HG03060 (cell line): Measurements from ENCODE around the gene ENO3.

Source experiments
- ATAC-seq: cut with Tn5 transposase; IDR thresholded peaks from one replicate; pipeline ENCODE4 v1.9.1; 2021; ENCODE audit warnings: low read depth, moderate number of reproducible peaks; ENCODE audit not compliant: unreplicated experiment

The ENO3 gene

GRCh38 chr17:4972322-4972721 lies 21.4 kb downstream of the ENO3 start:
- no peak for ATAC-seq

GRCh38 chr17:4972752-4973151 lies 21.8 kb downstream of the ENO3 start:
- no peak for ATAC-seq

DNA sequence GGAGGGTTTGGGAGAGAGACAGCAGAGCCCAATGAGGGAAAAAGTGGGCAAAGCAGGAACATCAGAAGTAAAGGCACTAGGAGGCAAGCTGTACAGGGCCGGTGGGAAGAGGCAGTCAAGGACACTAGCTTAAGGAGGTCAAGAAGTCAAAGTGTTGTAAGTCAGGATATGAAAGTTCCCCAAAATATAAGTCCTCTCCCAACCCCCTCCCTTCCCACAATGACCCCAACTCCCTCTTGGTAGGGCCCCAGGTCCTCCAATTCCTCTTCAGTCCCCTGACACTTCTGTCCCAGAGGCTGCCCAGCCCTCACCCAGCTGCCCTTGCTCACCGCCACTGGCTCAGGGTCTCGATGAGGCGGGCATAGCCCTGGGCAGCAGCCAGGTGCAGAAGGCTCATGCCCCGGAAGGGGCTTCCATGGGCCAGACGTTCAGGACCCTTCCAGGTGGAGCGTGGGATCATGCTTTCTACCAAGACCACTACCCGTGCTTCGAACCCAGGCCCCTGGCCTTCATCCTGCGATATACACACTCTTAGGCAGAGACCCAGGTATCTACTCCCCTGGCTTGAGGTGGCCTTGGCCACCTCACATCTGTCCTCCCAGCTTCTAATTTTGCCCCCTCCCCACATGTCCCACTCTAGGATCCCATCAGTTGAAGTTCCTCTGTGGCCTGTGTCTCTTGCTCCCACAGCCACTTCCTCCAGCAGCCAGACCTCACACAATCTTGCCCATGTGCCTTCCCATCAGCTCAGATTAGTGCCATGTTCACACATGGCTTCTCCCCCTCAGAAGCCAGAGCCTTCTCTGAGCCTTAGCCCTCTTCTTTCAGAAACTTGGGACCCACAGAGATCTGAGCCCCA lies 22.6 kb downstream of the ENO3 start:
- ATAC-seq = no peak

DNA sequence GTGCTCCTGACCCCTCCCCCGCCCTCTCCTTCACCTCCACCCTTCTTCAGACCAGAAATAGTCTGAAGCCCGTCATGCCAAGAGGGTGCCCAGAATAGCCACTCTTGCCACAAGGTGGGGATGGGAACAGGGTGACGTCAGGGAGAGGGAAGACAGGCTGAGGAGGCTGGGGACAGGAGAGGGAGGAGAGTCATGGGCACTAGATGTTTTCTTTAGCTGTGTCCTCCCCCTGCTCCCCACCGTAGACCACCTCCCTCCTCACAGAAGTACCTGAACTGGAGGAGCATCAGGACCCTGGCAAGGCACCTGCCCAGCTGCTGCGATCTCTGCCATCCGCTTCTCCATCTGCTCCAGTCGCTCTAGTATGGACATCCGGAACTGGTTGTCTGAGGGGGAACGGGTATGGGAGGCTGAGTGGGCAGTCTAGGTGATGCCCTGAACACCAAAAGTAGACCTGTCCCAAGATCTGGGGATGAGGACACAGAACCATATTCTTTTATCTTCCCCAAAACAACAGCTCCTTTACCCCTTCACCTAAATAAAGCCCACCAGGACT lies 23.3 kb downstream of the ENO3 start:
- no peak for ATAC-seq

GRCh38 chr17:4978726-4979125 lies 27.8 kb downstream of the ENO3 start:
- no peak for ATAC-seq

DNA sequence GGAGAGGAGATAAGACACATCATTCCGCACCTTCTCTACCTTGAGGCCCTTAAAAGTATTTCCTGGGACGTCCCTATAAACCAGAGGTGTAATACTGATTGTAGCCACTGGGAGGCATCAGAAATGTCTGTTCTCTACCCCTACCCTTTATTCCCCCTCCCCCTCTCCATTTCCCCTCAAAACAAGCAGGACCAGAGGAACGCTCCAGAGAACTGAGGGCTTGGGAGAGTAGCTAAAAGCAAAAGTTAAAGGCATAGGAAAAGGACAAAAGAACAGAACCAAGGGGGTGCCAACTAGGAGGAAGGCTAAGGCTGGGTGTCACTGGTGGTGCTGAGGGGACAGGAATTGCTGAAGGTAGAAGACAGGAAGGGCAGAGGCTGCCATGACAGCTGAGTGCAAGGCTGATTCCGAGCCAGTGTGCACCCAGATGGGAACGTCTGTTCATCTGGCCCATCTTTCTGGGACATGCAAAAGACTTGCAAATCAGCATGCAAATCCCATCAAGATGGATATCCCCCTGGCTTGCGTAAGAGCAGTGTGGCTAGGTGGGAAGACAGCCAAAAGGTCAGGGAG lies 29.8 kb downstream of the ENO3 start:
- ATAC-seq = no peak

DNA sequence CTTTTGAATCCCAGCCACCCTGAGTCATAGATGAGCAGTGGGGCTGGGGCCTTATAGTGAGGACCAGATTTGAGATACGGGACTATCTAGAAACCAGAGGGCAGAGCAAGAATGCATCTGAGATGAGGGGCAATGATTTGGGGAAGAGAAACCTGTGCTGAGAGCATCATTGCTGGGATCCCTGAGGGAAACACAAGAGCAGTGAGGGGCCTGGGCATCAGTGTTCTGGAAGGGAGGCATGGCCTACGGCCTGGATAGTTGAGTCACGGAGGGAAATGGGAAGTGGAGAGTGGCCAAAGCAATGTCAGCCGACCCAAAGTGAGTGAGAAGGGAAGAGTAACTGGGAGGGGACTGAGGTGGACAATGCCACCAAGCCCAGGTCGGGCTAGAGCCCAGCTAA lies 31.4 kb downstream of the ENO3 start:
- ATAC-seq = no peak

GRCh38 chr17:4986403-4986802 lies 35.5 kb downstream of the ENO3 start:
- ATAC-seq = no peak

DNA sequence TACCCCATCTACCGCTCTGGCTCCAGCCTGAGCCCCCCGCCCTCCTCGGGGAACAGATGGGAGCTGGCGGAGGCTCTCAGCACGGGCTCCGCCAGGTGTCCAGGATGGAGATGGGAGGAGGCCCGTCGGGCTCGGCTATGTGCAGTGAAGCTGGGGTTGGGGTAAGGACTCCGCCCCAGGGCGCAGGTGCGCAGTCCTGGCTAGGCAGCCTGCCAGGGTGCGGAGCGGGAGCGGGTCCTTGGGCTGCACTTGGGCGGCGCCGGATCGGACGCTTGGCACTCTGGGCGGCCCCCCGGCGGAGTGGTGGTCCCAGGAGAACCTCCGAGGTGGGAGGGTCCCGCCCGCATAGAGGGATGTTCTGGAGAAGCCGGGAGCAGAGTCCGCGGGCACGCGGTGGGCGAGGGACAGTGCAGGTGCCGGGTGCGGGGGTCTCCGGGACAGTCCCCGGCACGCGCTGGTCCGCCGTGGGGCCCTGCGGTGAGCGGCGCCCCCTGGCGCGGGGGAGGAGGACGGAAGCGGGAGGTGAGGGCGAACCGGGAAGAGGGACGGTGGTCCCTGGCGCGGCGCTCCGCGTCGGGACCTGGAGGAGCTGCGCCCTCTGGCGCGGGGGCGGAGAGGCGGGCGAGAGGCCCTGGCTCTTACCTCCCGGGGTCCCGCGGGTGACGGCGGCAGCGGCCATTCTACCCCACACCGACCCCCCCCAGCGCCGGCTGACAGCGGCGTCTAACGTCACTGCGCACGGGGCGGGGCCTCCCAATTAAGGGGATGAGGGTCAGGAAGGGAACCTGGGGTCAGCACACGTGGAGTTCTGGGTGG lies 36.2 kb downstream of the ENO3 start, which contains the start of gene CAMTA2:
Gene CAMTA2 (minus strand): TSS at position 725 of the 816 bp plus-strand sequence. CDS start 1,453 bp downstream, outside the sequence.
- ATAC-seq = no peak

DNA sequence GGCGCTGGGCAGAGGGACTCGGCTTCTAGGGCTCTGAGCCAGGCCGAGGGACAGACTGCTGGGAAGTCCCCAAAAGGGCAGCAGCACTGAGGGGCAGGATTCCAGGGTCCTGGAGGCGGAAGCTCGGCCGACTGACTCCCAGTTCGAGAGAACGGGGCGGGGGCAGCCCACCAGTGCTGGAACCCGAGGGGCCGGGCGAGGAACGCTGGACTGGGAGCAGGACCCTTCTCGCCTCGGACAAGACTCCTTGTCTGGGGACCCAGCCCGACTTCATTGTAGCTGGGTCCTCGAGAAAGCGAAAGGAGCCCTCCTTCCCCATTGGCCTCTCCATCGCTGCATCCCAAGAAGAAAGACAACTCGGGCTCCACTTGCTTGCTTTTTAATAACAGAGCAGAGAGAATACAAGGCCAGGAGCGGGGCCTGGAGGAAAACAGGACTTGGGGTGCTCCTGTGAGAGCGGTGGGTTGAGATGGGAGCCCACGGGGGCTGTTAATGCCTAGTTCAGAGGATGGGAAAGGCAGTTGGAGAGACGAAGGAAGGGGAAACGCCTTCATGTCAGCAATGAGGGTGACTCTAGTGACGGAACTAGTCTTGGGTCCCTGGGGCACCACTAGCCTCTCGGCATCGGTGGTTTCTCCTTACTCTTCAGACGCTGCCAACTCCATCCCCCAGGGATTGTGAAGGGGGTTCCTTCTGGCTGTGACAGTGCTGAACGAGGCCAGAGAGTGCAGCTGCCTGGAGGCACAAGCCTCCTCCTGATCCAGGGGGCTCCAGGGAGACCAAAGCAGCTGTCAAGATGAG lies 37.0 kb downstream of the ENO3 start:
- ATAC-seq = no peak

DNA sequence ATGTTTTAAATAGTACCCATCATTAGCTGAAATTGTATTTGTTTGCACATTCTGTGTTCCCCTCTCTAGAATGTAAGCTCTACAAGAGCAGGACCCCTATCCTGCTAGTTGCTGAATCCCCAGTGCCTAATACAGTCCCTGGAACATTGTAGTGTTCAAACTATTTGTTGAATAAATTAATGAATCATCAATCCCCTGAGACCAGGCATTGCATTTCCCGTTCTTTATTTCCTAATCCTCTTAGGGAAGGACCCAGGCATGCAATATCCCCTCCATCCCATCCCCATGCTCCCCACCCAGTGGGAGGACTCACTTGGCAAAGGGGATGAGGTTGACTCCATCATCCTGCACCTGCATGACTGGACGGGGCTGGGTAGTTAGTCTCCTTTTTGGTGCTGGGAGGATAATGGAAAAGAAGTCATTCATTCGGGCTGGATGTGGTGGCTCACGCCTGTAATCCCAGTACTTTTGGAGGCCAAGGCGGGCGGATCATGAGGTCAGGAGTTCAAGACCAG lies 43.2 kb downstream of the ENO3 start:
- no peak for ATAC-seq

DNA sequence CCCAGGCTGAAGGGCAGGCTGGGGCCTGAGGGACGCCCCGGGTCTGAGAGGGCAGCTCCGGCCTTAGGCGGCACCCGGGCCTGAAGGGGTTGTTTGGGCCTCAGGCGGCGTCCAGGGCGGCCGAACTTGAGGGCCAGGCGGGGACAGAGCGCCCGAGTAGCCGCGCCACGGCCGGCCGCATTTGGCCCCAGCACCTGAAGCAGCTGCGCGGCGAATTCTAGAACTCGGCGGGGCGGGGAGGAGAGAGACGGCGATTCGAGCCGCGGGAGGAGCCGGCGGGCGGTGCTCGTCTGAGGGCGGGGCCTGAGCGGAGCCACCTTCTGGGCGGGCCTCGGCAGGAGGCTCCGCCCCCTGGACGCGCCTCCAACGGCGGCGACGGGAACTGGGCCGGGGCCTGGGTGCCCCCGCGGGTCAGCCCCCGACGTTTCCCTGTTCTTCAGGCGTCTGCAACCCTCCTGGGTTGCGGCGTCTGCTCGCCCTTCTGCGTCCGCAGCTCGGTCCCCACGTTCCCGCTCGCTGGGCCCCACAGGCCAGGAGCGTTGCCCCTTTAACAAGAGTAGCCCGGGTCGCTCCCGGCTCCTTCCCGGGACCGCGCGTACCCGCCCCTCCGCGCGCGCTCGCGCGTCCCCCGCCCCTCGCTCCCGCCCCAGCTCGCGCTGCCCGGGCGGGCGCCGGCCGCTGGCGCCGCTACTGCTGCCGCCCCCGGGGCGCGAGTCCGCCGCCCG lies 46.5 kb downstream of the ENO3 start, which contains the start of the genes INCA1 and KIF1C:
Gene INCA1 (minus strand): TSS at position 221 of the 725 bp plus-strand sequence. CDS start 3,085 bp downstream, outside the sequence.
Gene KIF1C (plus strand): TSS at position 649 of the 725 bp plus-strand sequence. CDS start 2,297 bp downstream, outside the sequence.
- peak; percentile 48 for ATAC-seq

DNA sequence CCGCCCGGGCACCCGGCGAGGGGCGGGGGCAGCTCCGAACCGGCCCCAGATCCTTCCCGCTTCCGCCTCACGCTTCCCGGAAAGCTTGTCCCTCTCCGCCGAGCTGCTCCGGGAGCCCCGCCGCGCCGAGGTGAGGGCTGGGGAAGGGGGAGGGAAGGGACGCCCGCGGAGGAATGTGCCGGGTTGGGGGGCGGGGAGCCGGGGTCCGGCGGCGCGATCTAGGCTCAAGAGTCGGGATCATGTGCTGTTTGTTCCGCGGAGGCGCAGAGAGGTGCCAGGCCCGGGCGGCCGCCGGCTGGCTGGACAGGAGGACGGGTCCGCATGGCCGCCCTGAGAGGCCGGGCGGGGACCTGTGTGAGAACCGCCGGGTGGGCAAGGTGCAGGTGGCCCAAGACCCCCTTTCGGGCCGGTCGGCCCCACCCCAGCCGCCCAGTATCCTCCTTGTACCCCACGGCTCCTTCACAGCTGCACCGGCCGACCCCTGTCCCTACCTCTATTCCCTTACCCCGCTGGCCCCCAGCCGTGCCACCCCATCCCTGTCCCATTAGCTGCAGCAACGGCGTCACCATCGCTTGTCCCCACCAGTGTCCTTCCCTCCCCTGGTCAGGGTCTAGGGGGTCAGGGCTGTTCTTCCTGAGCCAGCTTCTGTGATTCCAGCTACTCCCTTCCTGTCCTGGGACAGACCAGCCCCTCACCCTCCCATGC lies 47.3 kb downstream of the ENO3 start:
- peak; percentile 8 for ATAC-seq

- no peak for ATAC-seq
These were observed 48.0 kb downstream of the ENO3 start for GRCh38 chr17:4998732-4999429.

DNA sequence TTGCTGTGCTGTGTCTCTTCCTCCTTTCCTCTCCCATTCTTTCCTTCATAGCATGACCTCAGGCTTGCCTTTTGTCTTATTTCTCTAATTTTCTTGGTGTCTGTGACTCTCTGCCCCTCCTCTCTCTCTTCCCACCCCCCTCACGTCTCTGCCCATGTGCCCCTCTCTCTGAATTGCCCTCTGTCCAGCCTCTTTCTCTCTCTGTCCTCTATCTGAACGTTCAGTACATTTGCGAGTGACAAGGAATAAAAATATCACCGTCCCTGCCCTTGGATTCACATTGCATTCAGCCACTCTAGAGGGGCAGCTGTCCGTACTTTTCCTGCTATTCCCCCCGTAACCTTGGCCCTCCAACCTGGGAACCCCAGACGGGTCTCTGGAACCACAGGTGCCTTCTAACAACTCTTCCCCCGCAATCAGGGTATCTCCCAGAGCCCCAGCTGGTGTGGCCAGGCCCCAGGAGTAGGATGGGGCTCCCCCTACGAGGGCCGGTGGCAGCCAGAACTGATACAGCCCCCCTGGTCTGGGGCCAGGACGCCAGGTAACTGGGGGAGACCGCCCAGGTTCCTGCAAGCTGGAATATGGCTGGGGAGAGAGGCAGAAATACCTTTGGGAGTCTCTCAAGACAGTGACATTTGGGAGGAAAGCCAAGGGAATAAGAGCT lies 48.6 kb downstream of the ENO3 start:
- no peak for ATAC-seq

DNA sequence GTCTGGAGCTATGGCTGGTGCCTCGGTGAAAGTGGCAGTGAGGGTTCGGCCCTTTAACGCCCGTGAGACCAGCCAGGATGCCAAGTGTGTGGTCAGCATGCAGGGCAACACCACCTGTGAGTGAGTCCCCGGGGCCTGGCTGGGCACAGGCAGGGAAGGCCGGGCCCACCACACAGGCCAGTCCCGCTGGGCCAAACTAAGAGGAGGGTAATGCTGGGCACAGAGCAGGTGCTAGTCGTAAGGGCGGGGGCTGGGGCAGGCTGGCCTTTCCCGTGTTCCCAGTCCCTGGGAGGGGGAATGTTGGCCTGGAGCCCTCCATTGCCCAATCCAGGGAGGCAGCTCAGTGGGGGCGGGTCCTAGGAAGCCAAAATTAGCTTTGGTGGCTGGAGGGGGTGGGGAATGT lies 49.3 kb downstream of the ENO3 start:
- ATAC-seq = no peak

DNA sequence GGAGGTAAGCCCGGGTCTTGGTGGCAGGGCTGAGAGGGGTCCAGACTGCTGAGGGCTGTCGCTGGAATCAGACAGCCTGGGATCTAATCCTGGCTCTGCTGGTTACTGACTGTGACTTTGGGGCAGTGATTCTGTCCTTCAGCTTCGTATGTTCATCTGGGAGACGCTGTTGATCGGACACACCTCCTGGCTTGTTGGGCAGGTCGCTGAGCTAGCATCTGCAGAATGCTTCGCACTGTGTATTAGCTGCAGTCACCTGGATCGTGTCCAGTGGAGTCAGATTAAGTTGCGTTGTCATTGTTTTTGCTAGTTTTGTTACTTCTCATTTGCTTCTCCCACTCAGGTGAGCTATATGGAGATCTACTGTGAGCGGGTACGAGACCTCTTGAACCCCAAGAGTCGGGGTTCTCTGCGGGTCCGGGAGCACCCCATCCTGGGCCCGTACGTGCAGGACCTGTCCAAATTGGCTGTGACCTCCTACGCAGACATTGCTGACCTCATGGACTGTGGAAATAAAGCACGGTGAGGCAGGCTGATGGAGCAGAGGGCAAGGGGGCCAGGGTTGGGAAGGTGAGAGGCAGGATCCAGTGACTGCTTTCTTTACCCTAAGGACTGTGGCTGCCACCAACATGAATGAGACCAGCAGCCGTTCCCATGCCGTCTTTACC lies 51.3 kb downstream of the ENO3 start:
- no peak for ATAC-seq
